MM.1S (cell line): ENCODE results near the gene SLC2A4RG.

Experiments used
- DNase-seq: peaks from one replicate; pipeline ENCODE4 v3.0.0-alpha.2; 2015
- H2AFZ ChIP-seq: fragments of 300-600 bp; sonication (generic); 2 replicates; pipeline ENCODE4 v1.6.0; 2016; ENCODE audit warnings: antibody characterized with exemption, low read length
- H3F3A ChIP-seq: fragments of 300-600 bp; sonication (generic); 2 replicates; pipeline ENCODE4 v1.6.1; 2016; ENCODE audit warnings: mild to moderate bottlenecking, antibody characterized with exemption, low read length, moderate library complexity, mixed read lengths; ENCODE audit not compliant: insufficient read depth
- H3K27ac ChIP-seq: fragments of 300-600 bp; sonication (generic); 2 replicates; pipeline ENCODE4 v1.5.1; 2016; ENCODE audit warnings: mild to moderate bottlenecking, low read length
- H3K27me3 ChIP-seq: fragments of 300-600 bp; sonication (generic); replicated peaks from 2 replicates; pipeline ENCODE4 v1.6.0; 2016; ENCODE audit warnings: low read length; ENCODE audit not compliant: insufficient read depth
- H3K36me3 ChIP-seq: fragments of 300-600 bp; sonication (generic); replicated peaks from 2 replicates; pipeline ENCODE4 v1.6.1; 2016; ENCODE audit warnings: mild to moderate bottlenecking, low read length, mixed read lengths; ENCODE audit not compliant: insufficient read depth
- H3K4me1 ChIP-seq: fragments of 300-600 bp; sonication (generic); 2 replicates; pipeline ENCODE4 v1.6.1; 2016; ENCODE audit warnings: low read length, mixed read lengths
- H3K4me2 ChIP-seq: fragments of 300-600 bp; sonication (generic); 2 replicates; pipeline ENCODE4 v1.6.0; 2016; ENCODE audit warnings: low read depth, low read length
- H3K4me3 ChIP-seq: fragments of 300-600 bp; sonication (generic); 2 replicates; pipeline ENCODE4 v1.5.1; 2016; ENCODE audit warnings: low read length, mixed read lengths
- H3K79me2 ChIP-seq: fragments of 300-600 bp; sonication (generic); 2 replicates; pipeline ENCODE4 v1.6.1; 2016; ENCODE audit warnings: mixed run types, low read length, mixed read lengths
- H3K9ac ChIP-seq: fragments of 300-600 bp; sonication (generic); 2 replicates; pipeline ENCODE4 v1.6.1; 2016; ENCODE audit warnings: low read length, mixed read lengths
- H3K9me2 ChIP-seq: fragments of 300-600 bp; sonication (generic); replicated peaks from 2 replicates; pipeline ENCODE4 v1.6.1; 2016; ENCODE audit warnings: mild to moderate bottlenecking, low read length, mixed read lengths; ENCODE audit not compliant: insufficient read depth
- H3K9me3 ChIP-seq: fragments of 300-600 bp; sonication (generic); replicated peaks from 2 replicates; pipeline ENCODE4 v1.6.1; 2016; ENCODE audit warnings: mild to moderate bottlenecking, low read length, mixed read lengths; ENCODE audit not compliant: insufficient read depth
- H4K20me1 ChIP-seq: fragments of 300-600 bp; sonication (generic); 2 replicates; pipeline ENCODE4 v1.6.1; 2016; ENCODE audit warnings: mild to moderate bottlenecking, low read length, moderate library complexity, mixed read lengths; ENCODE audit not compliant: insufficient read depth
- EZH2 ChIP-seq: fragments of 300-600 bp; sonication (generic); optimal IDR thresholded peaks from 2 replicates; pipeline ENCODE3; 2017; ENCODE audit warnings: low read depth, mild to moderate bottlenecking, antibody characterized with exemption, low read length, mixed read lengths
- EZH2phosphoT487 ChIP-seq: fragments of 300-600 bp; sonication (generic); IDR thresholded peaks from 2 replicates; pipeline ENCODE4 v1.6.1; 2018; ENCODE audit warnings: antibody characterized with exemption, low read length
- TF ChIP-seq, protein P1 (sequence below): fragments of 300-600 bp; sonication (generic); IDR thresholded peaks from 2 replicates; pipeline ENCODE4 v1.5.1; 2016; ENCODE audit warnings: antibody characterized with exemption, low read length, mixed read lengths

SLC2A4RG gene

DNA sequence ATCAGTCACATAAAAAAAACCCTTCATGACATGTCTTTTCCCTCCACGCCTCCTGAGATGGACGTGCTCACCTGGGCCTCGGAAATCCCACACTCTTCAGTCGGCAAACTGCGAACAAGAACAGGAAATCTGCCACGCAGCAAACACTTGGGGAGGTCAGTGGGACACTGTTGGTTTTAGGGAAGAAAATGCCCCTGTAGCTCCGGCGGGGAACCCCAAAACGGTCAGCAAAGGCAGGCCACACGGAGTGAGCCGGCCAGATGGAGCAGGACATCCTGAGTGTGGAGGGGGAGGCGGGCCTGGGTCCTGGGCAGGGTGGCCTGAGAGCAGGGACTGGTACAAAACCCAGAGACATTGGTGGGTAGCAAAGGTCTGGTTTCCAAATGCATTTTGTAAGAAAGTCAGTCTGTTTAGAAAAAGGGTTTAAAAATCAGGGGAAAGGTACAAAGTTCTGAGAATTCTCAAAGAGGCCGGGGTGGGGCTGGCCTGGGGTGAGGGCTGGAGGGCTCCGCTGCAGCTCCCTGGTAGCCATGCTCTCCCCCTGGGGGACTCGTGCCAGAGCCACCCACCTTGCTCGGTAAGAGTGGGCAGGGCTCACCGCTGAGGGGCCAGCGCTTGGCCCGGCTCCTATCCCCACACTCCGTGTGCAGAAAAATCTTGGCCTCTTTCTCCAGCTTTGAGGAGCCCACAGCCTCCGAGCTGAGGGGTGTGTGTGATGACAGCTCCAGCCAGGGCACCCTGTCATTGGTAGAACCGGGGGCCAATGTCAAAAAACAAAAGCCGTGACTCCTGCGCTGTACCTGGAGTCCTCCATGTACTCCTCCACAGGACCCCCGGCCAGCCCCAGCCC lies 5.2 kb downstream of the SLC2A4RG start:
- Histone ChIP-seq H3K9ac (no peak overlapping the region), H3K4me1 (no peaks in the 10 kb centered on the region), H3F3A (no peaks in the 10 kb centered on the region), H3K79me2 (no peaks in the 10 kb centered on the region), H3K4me3 (no peak overlapping the region), H3K27me3 (0 out of 2 replicates have a peak, but pooled peaks cover 4% of the 10 kb centered on the region), H3K27ac (no peak overlapping the region), H4K20me1 (no peaks in the 10 kb centered on the region), H2AFZ (no peak overlapping the region), H3K36me3 (no peaks in the 10 kb centered on the region), H3K9me2 (no peaks in the 10 kb centered on the region), H3K4me2 (no peak overlapping the region), H3K9me3 (no peaks in the 10 kb centered on the region)
- TF ChIP-seq EZH2 (no peak), EZH2phosphoT487 (no peak)
- TF ChIP-seq, protein P1, sequence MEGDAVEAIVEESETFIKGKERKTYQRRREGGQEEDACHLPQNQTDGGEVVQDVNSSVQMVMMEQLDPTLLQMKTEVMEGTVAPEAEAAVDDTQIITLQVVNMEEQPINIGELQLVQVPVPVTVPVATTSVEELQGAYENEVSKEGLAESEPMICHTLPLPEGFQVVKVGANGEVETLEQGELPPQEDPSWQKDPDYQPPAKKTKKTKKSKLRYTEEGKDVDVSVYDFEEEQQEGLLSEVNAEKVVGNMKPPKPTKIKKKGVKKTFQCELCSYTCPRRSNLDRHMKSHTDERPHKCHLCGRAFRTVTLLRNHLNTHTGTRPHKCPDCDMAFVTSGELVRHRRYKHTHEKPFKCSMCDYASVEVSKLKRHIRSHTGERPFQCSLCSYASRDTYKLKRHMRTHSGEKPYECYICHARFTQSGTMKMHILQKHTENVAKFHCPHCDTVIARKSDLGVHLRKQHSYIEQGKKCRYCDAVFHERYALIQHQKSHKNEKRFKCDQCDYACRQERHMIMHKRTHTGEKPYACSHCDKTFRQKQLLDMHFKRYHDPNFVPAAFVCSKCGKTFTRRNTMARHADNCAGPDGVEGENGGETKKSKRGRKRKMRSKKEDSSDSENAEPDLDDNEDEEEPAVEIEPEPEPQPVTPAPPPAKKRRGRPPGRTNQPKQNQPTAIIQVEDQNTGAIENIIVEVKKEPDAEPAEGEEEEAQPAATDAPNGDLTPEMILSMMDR, result no peak
- DNase-seq, result no peak

DNA sequence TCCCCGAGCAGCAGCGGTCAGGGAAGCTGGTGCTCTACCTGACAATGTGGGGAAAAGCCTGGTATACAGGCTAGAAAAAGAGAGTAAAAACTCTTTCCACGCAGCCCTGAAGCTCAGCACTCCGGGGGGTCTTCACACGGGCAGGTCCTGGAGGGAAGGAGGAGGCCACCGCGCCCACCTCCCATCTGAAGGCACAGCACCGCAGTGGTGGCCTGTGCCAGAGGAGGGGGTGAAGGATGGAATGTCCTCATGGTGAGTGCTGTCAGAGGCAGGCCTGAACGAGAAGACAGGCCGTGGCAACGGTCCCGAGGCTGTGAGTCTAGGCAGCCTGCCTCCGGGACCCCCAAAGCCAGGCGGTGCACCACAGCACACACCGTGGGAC lies 5.8 kb downstream of the SLC2A4RG start:
- no peaks in the 10 kb centered on the region for H3K36me3 ChIP-seq
- no peak overlapping the region for H2AFZ ChIP-seq
- no peak overlapping the region for H3K4me3 ChIP-seq
- H3K9me3 ChIP-seq, result no peaks in the 10 kb centered on the region
- DNase-seq, result no peak
- no peaks in the 10 kb centered on the region for H3F3A ChIP-seq
- no peaks in the 10 kb centered on the region for H3K4me1 ChIP-seq
- H3K4me2 ChIP-seq, result no peak overlapping the region
- no peaks in the 10 kb centered on the region for H4K20me1 ChIP-seq
- no peaks in the 10 kb centered on the region for H3K9me2 ChIP-seq
- H3K79me2 ChIP-seq, result no peaks in the 10 kb centered on the region
- H3K27me3 ChIP-seq, result 0 out of 2 replicates have a peak, but pooled peaks cover 8% of the 10 kb centered on the region
- no peak overlapping the region for H3K9ac ChIP-seq
- H3K27ac ChIP-seq, result no peak overlapping the region
- no peak for TF ChIP-seq EZH2phosphoT487
- TF ChIP-seq EZH2, result no peak
- TF ChIP-seq, protein P1, result no peak

DNA sequence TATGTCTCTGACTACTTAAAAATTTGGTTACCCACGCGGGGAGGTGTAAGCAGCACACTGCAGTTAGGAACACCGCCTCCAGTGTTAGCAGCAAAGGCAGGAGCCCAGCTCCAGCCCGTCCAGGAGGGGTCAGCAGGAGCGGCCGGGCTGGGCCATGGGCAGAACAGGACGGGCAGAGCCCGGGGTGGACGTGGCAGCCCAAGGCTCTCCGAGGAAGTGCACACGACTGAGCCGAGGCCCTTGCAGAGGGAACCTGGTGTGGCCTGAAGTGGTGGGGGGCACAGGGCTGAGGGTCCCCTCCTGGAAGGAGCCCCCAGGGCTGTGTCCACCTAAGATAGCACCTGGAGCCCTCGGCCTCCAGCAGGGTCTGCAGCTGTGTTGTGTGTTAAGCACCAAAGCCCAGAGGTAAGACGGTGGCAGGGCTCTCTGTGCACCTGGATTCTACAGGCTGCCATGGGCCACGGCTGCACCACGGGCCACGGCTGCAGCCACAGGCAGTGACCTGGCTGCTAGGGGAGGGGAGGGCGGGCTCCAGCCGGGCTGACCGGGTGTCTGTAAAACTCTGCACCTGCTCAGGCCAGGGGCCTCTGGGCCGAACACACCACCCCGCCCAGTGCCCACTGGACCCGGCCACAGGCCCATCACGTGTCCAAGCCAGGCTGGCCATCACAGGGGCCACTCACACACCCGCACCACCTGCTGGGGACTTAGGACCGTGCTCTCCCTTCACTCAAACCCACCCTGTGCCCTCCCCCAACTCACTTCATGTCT lies 6.6 kb downstream of the SLC2A4RG start:
- H3K4me1 ChIP-seq, result no peaks in the 10 kb centered on the region
- no peaks in the 10 kb centered on the region for H3K79me2 ChIP-seq
- H3K36me3 ChIP-seq, result no peaks in the 10 kb centered on the region
- H3K4me2 ChIP-seq, result no peak overlapping the region
- no peaks in the 10 kb centered on the region for H3F3A ChIP-seq
- DNase-seq, result no peak
- no peak overlapping the region for H3K9ac ChIP-seq
- 0 out of 2 replicates have a peak, but pooled peaks cover 15% of the 10 kb centered on the region for H3K27me3 ChIP-seq
- no peak overlapping the region for H2AFZ ChIP-seq
- no peaks in the 10 kb centered on the region for H3K9me3 ChIP-seq
- H4K20me1 ChIP-seq, result no peaks in the 10 kb centered on the region
- H3K27ac ChIP-seq, result no peak overlapping the region
- H3K4me3 ChIP-seq, result no peak overlapping the region
- TF ChIP-seq EZH2phosphoT487, result no peak
- no peak for TF ChIP-seq EZH2
- TF ChIP-seq, protein P1, result no peak
- no peaks in the 10 kb centered on the region for H3K9me2 ChIP-seq
